GM12878 (cell line): ENCODE data around the gene BICRA.

ENCODE experiments used
- BHLHE40 ChIP-seq, 2 experiments: fragments of 450-650 bp in 1 of 2; IDR thresholded peaks; 2 replicates each; pipeline ENCODE4 v1.6.1; 2011 to 2017; ENCODE audit warnings: low read depth in 2 of 2, borderline replicate concordance in 1 of 2, improper control_type of control experiment in 1 of 2, low read length in 1 of 2, mild to moderate bottlenecking in 1 of 2
- EP300 ChIP-seq, 2 experiments: fragments of 150-350 bp in 1 of 2; IDR thresholded peaks; 2 replicates each; pipeline ENCODE4 v1.6.1; 2011 to 2012; ENCODE audit warnings: low read depth in 2 of 2, low read length in 2 of 2, borderline replicate concordance in 1 of 2, improper control_type of control experiment in 1 of 2, inconsistent platforms in 1 of 2; ENCODE audit not compliant: control insufficient read depth in 1 of 2
- HCFC1 ChIP-seq: fragments of 150-350 bp; IDR thresholded peaks from 2 replicates; pipeline ENCODE4 v1.6.1; 2014; ENCODE audit warnings: low read length
- HDGF ChIP-seq: fragments of 450-650 bp; IDR thresholded peaks from 2 replicates; pipeline ENCODE4 v1.6.1; 2016; ENCODE audit warnings: antibody characterized with exemption
- MTA3 ChIP-seq: IDR thresholded peaks from 2 replicates; pipeline ENCODE4 v1.6.1; 2012; ENCODE audit warnings: low read length, inconsistent platforms, borderline replicate concordance
- NRF1 ChIP-seq: conservative IDR thresholded peaks from 2 replicates; pipeline ENCODE4 v1.6.1; 2011; ENCODE audit warnings: mild to moderate bottlenecking, low read depth, low read length, improper control_type of control experiment
- POLR2A ChIP-seq: IDR thresholded peaks from 2 replicates; pipeline ENCODE4 v1.6.1; 2011; ENCODE audit warnings: low read depth, mild to moderate bottlenecking, low read length
- POLR2AphosphoS5 ChIP-seq: IDR thresholded peaks from 2 replicates; pipeline ENCODE4 v1.6.1; 2011; ENCODE audit warnings: mild to moderate bottlenecking, low read length, inconsistent platforms
- SP1 ChIP-seq: IDR thresholded peaks from one replicate; pipeline ENCODE4 v1.6.1; 2011; ENCODE audit warnings: low read depth, low read length
- TAF1 ChIP-seq: IDR thresholded peaks from 2 replicates; pipeline ENCODE4 v1.6.1; 2011; ENCODE audit warnings: mild to moderate bottlenecking, low read depth, low read length, borderline replicate concordance
- TBL1XR1 ChIP-seq: IDR thresholded peaks from 2 replicates; pipeline ENCODE4 v1.6.1; 2012; ENCODE audit warnings: low read depth, low read length, improper control_type of control experiment
- TF ChIP-seq, protein P1 (sequence below): fragments of 150-350 bp; IDR thresholded peaks from 2 replicates; pipeline ENCODE4 v1.6.1; 2016; ENCODE audit warnings: low read depth, low read length
- TF ChIP-seq, protein P2 (sequence below), 3 experiments: IDR thresholded peaks in 2 of 3; conservative IDR thresholded peaks in 1 of 3; 2 replicates each; pipeline ENCODE4 v1.5.1; 2011; ENCODE audit warnings: low read depth in 3 of 3, low read length in 3 of 3, mild to moderate bottlenecking in 3 of 3, control low read depth in 2 of 3, moderate library complexity in 2 of 3, inconsistent platforms in 1 of 3, mixed read lengths in 1 of 3; ENCODE audit not compliant: control insufficient read depth in 2 of 3, insufficient read depth in 1 of 3; ENCODE audit errors: extremely low read depth in 1 of 3
- TF ChIP-seq, protein P3 (sequence below): fragments of 450-650 bp; IDR thresholded peaks from 2 replicates; pipeline ENCODE4 v1.6.1; 2016; ENCODE audit warnings: mild to moderate bottlenecking

DNA sequence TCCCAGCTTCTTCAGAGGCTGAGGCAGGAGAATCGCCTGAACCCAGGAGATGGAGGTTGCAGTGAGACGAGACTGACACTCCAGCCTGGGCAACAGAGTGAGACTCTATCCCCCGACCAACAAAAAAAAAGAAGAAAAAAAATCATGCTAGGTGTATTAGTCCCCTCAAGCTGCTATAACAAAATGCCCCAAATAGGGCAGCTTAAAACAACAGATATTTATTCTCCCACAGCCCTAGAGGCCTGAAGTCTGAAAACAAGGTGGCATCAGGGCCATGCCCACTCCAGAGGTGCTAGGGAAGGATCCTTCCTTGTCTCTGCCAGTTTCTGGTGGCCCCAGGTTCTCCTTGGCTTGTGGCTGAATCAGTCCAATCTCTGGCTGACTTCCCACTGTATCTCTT is 95.7 kb downstream of the BICRA start:
- TF ChIP-seq POLR2AphosphoS5 (no peak), TAF1 (no peak), POLR2A (no peak), SP1 (no peak), HDGF (no peak), TBL1XR1 (no peak), NRF1 (no peak), EP300 (IDR thresholded peaks at IDR 0.05; ENCODE audit: borderline replicate concordance in 1 of 2, control insufficient read depth in 1 of 2, low read depth in 2 of 2, low read length in 2 of 2) (no peak), BHLHE40 (IDR thresholded peaks at IDR 0.05; ENCODE audit: borderline replicate concordance in 1 of 2, low read depth in 2 of 2, low read length in 1 of 2) (no peak), MTA3 (no peak), HCFC1 (no peak)
- TF ChIP-seq, protein P1, sequence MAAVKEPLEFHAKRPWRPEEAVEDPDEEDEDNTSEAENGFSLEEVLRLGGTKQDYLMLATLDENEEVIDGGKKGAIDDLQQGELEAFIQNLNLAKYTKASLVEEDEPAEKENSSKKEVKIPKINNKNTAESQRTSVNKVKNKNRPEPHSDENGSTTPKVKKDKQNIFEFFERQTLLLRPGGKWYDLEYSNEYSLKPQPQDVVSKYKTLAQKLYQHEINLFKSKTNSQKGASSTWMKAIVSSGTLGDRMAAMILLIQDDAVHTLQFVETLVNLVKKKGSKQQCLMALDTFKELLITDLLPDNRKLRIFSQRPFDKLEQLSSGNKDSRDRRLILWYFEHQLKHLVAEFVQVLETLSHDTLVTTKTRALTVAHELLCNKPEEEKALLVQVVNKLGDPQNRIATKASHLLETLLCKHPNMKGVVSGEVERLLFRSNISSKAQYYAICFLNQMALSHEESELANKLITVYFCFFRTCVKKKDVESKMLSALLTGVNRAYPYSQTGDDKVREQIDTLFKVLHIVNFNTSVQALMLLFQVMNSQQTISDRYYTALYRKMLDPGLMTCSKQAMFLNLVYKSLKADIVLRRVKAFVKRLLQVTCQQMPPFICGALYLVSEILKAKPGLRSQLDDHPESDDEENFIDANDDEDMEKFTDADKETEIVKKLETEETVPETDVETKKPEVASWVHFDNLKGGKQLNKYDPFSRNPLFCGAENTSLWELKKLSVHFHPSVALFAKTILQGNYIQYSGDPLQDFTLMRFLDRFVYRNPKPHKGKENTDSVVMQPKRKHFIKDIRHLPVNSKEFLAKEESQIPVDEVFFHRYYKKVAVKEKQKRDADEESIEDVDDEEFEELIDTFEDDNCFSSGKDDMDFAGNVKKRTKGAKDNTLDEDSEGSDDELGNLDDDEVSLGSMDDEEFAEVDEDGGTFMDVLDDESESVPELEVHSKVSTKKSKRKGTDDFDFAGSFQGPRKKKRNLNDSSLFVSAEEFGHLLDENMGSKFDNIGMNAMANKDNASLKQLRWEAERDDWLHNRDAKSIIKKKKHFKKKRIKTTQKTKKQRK, result no peak
- TF ChIP-seq, protein P2, sequence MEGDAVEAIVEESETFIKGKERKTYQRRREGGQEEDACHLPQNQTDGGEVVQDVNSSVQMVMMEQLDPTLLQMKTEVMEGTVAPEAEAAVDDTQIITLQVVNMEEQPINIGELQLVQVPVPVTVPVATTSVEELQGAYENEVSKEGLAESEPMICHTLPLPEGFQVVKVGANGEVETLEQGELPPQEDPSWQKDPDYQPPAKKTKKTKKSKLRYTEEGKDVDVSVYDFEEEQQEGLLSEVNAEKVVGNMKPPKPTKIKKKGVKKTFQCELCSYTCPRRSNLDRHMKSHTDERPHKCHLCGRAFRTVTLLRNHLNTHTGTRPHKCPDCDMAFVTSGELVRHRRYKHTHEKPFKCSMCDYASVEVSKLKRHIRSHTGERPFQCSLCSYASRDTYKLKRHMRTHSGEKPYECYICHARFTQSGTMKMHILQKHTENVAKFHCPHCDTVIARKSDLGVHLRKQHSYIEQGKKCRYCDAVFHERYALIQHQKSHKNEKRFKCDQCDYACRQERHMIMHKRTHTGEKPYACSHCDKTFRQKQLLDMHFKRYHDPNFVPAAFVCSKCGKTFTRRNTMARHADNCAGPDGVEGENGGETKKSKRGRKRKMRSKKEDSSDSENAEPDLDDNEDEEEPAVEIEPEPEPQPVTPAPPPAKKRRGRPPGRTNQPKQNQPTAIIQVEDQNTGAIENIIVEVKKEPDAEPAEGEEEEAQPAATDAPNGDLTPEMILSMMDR (IDR thresholded peaks at IDR 0.05 in 2 of 3, conservative IDR thresholded peaks at IDR 0.05 in 1 of 3; ENCODE audit: control insufficient read depth in 2 of 3, extremely low read depth in 1 of 3, insufficient read depth in 1 of 3, low read depth in 3 of 3, low read length in 3 of 3), result no peak
- TF ChIP-seq, protein P3, sequence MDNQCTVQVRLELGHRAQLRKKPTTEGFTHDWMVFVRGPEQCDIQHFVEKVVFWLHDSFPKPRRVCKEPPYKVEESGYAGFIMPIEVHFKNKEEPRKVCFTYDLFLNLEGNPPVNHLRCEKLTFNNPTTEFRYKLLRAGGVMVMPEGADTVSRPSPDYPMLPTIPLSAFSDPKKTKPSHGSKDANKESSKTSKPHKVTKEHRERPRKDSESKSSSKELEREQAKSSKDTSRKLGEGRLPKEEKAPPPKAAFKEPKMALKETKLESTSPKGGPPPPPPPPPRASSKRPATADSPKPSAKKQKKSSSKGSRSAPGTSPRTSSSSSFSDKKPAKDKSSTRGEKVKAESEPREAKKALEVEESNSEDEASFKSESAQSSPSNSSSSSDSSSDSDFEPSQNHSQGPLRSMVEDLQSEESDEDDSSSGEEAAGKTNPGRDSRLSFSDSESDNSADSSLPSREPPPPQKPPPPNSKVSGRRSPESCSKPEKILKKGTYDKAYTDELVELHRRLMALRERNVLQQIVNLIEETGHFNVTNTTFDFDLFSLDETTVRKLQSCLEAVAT, result no peak
